WTC11 (cell line): ENCODE measurements around the gene GINS1.

Source experiments
- TF ChIP-seq, protein P1 (sequence below): fragments of 200-600 bp; IDR thresholded peaks from 2 replicates; pipeline ENCODE4 v1.8.0; 2022; ENCODE audit warnings: antibody characterized with exemption
- TF ChIP-seq, protein P2 (sequence below): sonication (generic); formaldehyde crosslinking; IDR thresholded peaks from 2 replicates; pipeline ENCODE4 v1.8.1; 2023; ENCODE audit warnings: mild to moderate bottlenecking, missing genetic modification reagents, moderate library complexity
- TF ChIP-seq, protein P3 (sequence below): sonication (generic); formaldehyde crosslinking; IDR thresholded peaks from 2 replicates; pipeline ENCODE4 v1.8.0; 2023; ENCODE audit warnings: missing genetic modification reagents, mild to moderate bottlenecking, borderline replicate concordance
- TF ChIP-seq, protein P4 (sequence below): sonication (generic); formaldehyde crosslinking; IDR thresholded peaks from 2 replicates; pipeline ENCODE4 v1.8.1; 2022; ENCODE audit warnings: low read depth, missing genetic modification reagents, borderline replicate concordance

DNA sequence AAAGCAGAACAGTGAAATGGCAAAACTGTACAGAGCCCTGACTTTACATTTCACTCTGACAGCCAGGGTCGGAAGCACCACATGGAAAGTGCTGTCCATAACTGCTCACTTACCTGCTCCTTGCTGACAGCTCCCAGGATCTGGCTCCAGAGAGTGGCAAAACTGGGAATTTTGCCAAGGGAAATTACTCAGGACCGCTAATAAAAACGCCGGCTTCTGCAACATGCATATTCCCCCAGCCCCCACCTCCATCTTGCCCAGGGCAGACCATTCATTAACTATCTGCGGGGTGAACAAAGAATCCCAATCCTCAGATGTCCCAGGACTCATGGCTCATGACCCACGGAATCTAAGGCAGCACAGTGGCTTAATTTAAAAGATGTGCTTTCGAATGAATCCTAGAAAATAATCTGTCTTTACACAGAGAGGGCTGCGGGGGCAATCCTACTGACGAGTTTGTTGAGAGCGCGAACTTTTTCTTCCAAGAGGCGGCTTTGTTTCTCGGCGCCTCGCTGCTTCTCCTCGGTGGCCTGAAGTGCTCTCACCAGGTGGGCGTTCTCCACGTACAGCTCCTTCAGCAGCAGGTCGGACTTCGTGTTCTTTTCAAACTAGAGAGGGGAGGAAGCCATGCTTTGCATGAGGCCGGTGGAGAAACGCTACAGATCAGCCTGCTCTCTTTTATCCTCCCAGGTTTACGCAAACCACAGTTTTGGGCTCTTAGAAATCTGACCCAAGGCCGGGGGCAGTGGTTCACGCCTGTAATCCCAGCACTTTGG is 45.8 kb downstream of the GINS1 start:
- TF ChIP-seq, protein P1, sequence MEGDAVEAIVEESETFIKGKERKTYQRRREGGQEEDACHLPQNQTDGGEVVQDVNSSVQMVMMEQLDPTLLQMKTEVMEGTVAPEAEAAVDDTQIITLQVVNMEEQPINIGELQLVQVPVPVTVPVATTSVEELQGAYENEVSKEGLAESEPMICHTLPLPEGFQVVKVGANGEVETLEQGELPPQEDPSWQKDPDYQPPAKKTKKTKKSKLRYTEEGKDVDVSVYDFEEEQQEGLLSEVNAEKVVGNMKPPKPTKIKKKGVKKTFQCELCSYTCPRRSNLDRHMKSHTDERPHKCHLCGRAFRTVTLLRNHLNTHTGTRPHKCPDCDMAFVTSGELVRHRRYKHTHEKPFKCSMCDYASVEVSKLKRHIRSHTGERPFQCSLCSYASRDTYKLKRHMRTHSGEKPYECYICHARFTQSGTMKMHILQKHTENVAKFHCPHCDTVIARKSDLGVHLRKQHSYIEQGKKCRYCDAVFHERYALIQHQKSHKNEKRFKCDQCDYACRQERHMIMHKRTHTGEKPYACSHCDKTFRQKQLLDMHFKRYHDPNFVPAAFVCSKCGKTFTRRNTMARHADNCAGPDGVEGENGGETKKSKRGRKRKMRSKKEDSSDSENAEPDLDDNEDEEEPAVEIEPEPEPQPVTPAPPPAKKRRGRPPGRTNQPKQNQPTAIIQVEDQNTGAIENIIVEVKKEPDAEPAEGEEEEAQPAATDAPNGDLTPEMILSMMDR = no peak
- TF ChIP-seq, protein P2, sequence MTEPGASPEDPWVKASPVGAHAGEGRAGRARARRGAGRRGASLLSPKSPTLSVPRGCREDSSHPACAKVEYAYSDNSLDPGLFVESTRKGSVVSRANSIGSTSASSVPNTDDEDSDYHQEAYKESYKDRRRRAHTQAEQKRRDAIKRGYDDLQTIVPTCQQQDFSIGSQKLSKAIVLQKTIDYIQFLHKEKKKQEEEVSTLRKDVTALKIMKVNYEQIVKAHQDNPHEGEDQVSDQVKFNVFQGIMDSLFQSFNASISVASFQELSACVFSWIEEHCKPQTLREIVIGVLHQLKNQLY (CRISPR knock-in tag) = no peak
- TF ChIP-seq, protein P3, sequence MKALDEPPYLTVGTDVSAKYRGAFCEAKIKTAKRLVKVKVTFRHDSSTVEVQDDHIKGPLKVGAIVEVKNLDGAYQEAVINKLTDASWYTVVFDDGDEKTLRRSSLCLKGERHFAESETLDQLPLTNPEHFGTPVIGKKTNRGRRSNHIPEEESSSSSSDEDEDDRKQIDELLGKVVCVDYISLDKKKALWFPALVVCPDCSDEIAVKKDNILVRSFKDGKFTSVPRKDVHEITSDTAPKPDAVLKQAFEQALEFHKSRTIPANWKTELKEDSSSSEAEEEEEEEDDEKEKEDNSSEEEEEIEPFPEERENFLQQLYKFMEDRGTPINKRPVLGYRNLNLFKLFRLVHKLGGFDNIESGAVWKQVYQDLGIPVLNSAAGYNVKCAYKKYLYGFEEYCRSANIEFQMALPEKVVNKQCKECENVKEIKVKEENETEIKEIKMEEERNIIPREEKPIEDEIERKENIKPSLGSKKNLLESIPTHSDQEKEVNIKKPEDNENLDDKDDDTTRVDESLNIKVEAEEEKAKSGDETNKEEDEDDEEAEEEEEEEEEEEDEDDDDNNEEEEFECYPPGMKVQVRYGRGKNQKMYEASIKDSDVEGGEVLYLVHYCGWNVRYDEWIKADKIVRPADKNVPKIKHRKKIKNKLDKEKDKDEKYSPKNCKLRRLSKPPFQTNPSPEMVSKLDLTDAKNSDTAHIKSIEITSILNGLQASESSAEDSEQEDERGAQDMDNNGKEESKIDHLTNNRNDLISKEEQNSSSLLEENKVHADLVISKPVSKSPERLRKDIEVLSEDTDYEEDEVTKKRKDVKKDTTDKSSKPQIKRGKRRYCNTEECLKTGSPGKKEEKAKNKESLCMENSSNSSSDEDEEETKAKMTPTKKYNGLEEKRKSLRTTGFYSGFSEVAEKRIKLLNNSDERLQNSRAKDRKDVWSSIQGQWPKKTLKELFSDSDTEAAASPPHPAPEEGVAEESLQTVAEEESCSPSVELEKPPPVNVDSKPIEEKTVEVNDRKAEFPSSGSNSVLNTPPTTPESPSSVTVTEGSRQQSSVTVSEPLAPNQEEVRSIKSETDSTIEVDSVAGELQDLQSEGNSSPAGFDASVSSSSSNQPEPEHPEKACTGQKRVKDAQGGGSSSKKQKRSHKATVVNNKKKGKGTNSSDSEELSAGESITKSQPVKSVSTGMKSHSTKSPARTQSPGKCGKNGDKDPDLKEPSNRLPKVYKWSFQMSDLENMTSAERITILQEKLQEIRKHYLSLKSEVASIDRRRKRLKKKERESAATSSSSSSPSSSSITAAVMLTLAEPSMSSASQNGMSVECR (CRISPR knock-in tag) = no peak
- TF ChIP-seq, protein P4, sequence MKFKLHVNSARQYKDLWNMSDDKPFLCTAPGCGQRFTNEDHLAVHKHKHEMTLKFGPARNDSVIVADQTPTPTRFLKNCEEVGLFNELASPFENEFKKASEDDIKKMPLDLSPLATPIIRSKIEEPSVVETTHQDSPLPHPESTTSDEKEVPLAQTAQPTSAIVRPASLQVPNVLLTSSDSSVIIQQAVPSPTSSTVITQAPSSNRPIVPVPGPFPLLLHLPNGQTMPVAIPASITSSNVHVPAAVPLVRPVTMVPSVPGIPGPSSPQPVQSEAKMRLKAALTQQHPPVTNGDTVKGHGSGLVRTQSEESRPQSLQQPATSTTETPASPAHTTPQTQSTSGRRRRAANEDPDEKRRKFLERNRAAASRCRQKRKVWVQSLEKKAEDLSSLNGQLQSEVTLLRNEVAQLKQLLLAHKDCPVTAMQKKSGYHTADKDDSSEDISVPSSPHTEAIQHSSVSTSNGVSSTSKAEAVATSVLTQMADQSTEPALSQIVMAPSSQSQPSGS (CRISPR knock-in tag) = no peak
